Neural progenitor cell (in vitro differentiated cells): ENCODE measurements around the gene TAMALIN.

Experiments used
- CTCF ChIP-seq: fragments of 200-600 bp; sonication (generic); IDR thresholded peaks from 2 replicates; pipeline ENCODE4 v1.5.1; 2017; ENCODE audit warnings: antibody characterized with exemption, mild to moderate bottlenecking
- EZH2 ChIP-seq: fragments of 200-600 bp; sonication (generic); IDR thresholded peaks from 2 replicates; pipeline ENCODE4 v1.6.1; 2017; ENCODE audit warnings: antibody characterized with exemption, mild to moderate bottlenecking, moderate library complexity
- EZH2phosphoT487 ChIP-seq: fragments of 200-600 bp; sonication (generic); IDR thresholded peaks from 2 replicates; pipeline ENCODE4 v1.6.1; 2017; ENCODE audit warnings: antibody characterized with exemption

DNA sequence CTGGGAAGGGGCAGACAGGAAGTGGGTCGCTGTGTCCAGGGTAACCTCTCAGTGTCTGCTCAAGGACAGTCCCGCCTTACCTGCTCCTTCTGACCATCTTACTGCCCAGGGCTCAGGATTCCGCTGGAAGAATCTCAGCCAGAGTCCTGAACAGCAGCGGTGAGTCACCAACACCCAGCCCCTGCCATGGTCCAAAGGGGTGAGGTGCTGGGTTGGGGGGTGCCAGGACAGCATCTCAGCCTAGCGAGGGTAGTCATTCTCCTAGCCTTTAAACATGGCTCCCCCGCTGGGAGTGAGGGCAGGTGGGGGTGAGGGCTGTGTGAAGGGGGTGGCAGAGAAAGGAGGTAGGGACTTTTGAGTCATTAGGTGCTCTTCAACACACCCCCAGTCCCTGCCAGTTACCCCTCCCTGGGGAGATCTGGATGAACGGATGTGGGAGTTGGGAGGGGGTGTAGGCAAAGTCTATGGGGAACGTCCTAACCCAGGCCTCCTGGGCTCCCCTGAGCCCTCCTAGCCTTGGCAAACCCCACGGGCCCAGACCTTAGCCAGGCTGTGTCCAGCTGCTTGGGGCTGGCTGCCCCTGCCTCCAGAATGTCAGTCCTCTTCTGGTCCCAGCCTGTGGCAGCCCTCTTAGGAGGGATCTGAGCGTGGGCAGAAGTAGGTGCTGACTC lies 2.5 kb downstream of the TAMALIN start:
- TF ChIP-seq EZH2phosphoT487 = no peak
- TF ChIP-seq EZH2 = no peak
- TF ChIP-seq CTCF = no peak
